Measurements from ENCODE around the gene NDFIP2.

Gene NDFIP2

DNA sequence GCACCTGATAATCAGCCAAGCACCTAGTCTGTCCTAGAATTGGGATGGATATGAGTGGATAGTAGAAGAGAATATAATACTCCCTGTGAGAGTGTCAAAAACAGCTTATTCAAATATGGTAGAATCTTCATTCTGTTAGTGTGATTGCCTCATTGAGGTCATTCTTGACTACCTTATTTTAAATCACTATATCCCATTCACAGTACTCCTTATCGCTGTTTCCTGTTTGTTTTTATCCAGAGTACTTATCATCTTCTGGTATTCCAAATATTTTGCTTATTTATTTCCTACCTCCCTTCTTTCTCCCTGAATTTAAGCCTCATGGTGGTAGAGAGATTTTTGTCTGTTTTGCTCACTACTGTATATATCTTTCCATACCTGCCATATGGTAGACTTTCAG is 9.9 kb downstream of the NDFIP2 start:
- TF ChIP-seq EZH2phosphoT487 (conservative IDR thresholded peaks at IDR 0.05; ENCODE audit: low read length), result no peak
- TF ChIP-seq, protein P1, sequence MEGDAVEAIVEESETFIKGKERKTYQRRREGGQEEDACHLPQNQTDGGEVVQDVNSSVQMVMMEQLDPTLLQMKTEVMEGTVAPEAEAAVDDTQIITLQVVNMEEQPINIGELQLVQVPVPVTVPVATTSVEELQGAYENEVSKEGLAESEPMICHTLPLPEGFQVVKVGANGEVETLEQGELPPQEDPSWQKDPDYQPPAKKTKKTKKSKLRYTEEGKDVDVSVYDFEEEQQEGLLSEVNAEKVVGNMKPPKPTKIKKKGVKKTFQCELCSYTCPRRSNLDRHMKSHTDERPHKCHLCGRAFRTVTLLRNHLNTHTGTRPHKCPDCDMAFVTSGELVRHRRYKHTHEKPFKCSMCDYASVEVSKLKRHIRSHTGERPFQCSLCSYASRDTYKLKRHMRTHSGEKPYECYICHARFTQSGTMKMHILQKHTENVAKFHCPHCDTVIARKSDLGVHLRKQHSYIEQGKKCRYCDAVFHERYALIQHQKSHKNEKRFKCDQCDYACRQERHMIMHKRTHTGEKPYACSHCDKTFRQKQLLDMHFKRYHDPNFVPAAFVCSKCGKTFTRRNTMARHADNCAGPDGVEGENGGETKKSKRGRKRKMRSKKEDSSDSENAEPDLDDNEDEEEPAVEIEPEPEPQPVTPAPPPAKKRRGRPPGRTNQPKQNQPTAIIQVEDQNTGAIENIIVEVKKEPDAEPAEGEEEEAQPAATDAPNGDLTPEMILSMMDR (IDR thresholded peaks at IDR 0.05; ENCODE audit: insufficient read depth, low read length, poor library complexity, severe bottlenecking), result no peak
- H2AFZ ChIP-seq (ENCODE audit: low read depth, low read length, severe bottlenecking), result no peak overlapping the region
- no peaks in the 10 kb centered on the region for H3K9me3 ChIP-seq (ENCODE audit: insufficient read depth, low read length)
- H3K9ac ChIP-seq (ENCODE audit: low read length), result no peak overlapping the region
- no peak overlapping the region for H3K4me3 ChIP-seq (ENCODE audit: insufficient read depth, low read length, poor library complexity, severe bottlenecking)
- H3K4me2 ChIP-seq (ENCODE audit: low read depth, low read length, poor library complexity, severe bottlenecking), result no peak overlapping the region
- peaks cover 16% of the 10 kb centered on the region; the same call in 1 of the 2 replicates for H3K79me2 ChIP-seq (ENCODE audit: insufficient read depth, low read length)
- H3F3A ChIP-seq (ENCODE audit: insufficient read depth), result no peaks in the 10 kb centered on the region
- no peaks in the 10 kb centered on the region for H3K36me3 ChIP-seq (ENCODE audit: low read length)
- no peaks in the 10 kb centered on the region for H3K9me2 ChIP-seq (replicated peaks; ENCODE audit: insufficient read depth, low read length)
- no peak overlapping the region for H3K27ac ChIP-seq (ENCODE audit: low read depth, low read length)
- H4K20me1 ChIP-seq (ENCODE audit: low read depth, low read length), result peaks cover 26% of the 10 kb centered on the region; the same call in 1 of the 2 replicates
- H3K27me3 ChIP-seq (ENCODE audit: low read length), result no peaks in the 10 kb centered on the region

DNA sequence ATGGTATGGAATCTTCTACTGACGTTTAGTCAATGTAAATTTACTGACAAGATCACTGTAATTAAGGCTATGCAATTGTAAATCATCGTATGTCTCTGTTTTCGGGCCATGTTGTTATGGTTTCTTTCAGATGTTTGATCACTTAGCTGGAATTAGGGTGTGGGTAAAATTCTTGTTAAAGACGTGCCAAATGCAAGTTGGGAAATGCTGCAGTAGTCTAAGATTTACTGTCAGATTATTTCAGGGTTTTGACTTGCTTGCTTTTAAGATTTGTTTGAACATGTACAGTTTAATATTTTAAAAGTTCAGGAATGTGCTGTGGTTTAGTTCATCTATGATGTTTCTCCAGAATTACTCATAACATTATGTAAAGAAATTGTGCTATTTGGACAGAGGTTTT is 10.8 kb downstream of the NDFIP2 start:
- no peaks in the 10 kb centered on the region for H3K27me3 ChIP-seq (ENCODE audit: low read length)
- H3K27ac ChIP-seq (ENCODE audit: low read depth, low read length), result no peak overlapping the region
- no peaks in the 10 kb centered on the region for H3K9me3 ChIP-seq (ENCODE audit: insufficient read depth, low read length)
- H2AFZ ChIP-seq (ENCODE audit: low read depth, low read length, severe bottlenecking), result no peak overlapping the region
- no peaks in the 10 kb centered on the region for H3K9me2 ChIP-seq (replicated peaks; ENCODE audit: insufficient read depth, low read length)
- H3K36me3 ChIP-seq (ENCODE audit: low read length), result no peaks in the 10 kb centered on the region
- H3K4me3 ChIP-seq (ENCODE audit: insufficient read depth, low read length, poor library complexity, severe bottlenecking), result no peak overlapping the region
- H3F3A ChIP-seq (ENCODE audit: insufficient read depth), result no peaks in the 10 kb centered on the region
- H3K79me2 ChIP-seq (ENCODE audit: insufficient read depth, low read length), result peaks cover 12% of the 10 kb centered on the region; the same call in 1 of the 2 replicates
- TF ChIP-seq EZH2phosphoT487 (conservative IDR thresholded peaks at IDR 0.05; ENCODE audit: low read length), result no peak
- TF ChIP-seq, protein P1 (IDR thresholded peaks at IDR 0.05; ENCODE audit: insufficient read depth, low read length, poor library complexity, severe bottlenecking), result no peak
- H3K9ac ChIP-seq (ENCODE audit: low read length), result no peak overlapping the region
- no peak overlapping the region for H3K4me2 ChIP-seq (ENCODE audit: low read depth, low read length, poor library complexity, severe bottlenecking)
- peaks cover 26% of the 10 kb centered on the region; the same call in 1 of the 2 replicates for H4K20me1 ChIP-seq (ENCODE audit: low read depth, low read length)

DNA sequence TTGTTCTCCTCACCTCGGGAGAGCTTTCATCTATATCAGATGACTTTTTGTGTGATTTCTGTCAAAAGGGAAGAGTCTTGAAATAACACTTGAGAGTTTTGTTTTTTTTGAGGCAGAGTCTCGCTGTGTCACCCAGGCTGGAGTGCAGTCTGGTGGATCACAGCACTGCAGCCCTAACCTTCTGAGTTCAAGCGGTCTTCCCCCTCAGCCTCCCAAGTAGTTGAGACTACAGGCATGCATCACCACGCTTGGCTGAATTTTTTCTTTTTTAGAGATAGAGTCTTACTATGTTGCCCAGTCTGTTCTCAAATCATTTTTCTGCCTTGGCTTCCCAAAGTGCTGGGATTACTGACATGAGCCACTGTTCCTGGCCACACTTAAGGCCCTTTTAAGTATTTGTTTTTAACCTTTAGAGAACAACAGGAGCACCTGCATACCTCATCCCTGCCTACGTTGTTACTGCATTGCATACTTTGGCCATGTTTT is 11.4 kb downstream of the NDFIP2 start:
- Histone ChIP-seq H3F3A (ENCODE audit: insufficient read depth) (no peaks in the 10 kb centered on the region), H3K9ac (ENCODE audit: low read length) (no peak overlapping the region), H3K27me3 (ENCODE audit: low read length) (no peaks in the 10 kb centered on the region), H3K9me2 (replicated peaks; ENCODE audit: insufficient read depth, low read length) (no peaks in the 10 kb centered on the region), H3K4me2 (ENCODE audit: low read depth, low read length, poor library complexity, severe bottlenecking) (no peak overlapping the region), H3K36me3 (ENCODE audit: low read length) (no peaks in the 10 kb centered on the region), H3K79me2 (ENCODE audit: insufficient read depth, low read length) (peaks cover 14% of the 10 kb centered on the region), H4K20me1 (ENCODE audit: low read depth, low read length) (peaks cover 26% of the 10 kb centered on the region; the same call in 1 of the 2 replicates), H3K9me3 (ENCODE audit: insufficient read depth, low read length) (no peaks in the 10 kb centered on the region), H3K4me3 (ENCODE audit: insufficient read depth, low read length, poor library complexity, severe bottlenecking) (no peak overlapping the region), H3K27ac (ENCODE audit: low read depth, low read length) (no peak overlapping the region), H2AFZ (ENCODE audit: low read depth, low read length, severe bottlenecking) (no peak overlapping the region)
- TF ChIP-seq, protein P1 (IDR thresholded peaks at IDR 0.05; ENCODE audit: insufficient read depth, low read length, poor library complexity, severe bottlenecking), result no peak
- TF ChIP-seq EZH2phosphoT487 (conservative IDR thresholded peaks at IDR 0.05; ENCODE audit: low read length), result no peak
